ENCODE results near the gene CADPS.

The CADPS gene

GRCh38 chr3:62548528-62549205 lies 326.5 kb downstream of the CADPS start:
- DNase-seq, result no peak

DNA sequence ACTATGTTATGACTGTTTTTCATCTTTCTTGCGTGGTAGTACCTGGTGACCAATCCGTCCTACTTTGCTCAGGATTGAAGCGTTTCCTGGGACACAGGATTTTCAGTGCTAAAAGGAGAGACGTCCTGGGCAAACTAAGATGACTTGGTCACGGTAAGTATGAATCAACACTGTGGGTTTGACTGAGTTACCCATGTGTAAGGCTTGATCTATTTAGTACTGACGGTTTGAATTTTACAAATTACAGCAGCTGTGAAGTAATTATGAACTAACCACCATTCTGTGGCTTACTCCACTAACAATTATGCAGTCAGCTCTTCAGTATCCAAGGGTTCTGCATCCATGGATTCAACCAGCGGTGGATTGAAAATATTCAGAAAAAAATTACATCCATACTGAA lies 328.9 kb downstream of the CADPS start:
- no peak for DNase-seq

GRCh38 chr3:62542185-62542584 lies 333.0 kb downstream of the CADPS start:
- no peak for DNase-seq

DNA sequence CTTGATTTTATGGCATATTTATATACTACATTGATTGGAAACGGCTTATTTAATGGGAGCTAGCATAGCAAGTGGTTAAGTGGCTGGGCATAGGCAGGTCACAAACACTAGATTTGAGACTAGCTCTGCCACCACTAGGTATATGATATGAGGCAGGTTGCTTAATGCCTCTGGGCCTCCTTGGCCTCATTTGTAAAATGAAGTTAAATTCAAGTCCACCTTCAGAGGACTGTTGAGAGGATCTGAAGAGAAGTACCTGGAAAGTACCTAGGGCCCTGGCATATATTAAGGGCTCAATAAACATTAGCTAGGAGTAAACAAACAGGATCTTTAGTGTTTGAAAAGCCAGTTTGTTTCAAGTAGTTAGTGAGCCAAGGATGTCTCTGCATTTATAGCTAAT lies 335.5 kb downstream of the CADPS start:
- no peak for DNase-seq

DNA sequence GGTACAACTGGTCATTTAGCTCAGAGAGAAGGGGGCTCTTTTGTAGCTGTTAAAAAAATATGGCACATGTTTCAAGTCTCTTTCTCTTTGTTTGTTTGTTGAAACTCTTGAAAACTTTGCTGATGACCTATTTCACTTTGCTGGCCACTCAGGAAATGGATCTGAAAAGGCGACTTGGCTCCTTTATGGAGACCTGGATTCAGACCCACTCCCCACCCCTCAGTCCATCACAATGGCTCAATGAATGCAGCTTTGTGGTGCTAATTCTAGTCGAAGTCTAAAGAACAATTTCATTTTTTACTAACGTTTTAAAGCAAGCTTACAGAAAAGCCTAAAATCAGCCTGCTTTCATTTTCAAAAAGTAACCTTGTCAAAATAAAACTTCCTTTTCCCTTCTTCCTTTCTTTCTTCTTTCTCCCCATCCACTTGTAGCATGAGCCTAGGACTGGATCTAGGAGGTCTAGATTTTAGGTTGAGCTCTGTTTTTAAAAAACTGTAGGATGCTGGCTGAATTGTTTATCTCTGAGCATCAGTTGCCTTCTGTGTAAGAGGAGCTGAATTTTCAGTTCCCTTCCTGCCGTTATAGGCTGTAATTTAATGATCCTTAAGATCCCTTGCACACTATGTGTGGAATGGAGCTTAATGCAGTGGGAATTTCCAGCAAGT lies 336.4 kb downstream of the CADPS start:
- DNase-seq, result no peak

- DNase-seq, result no peak
Observed at GRCh38 chr3:62534326-62534725, 340.9 kb downstream of the CADPS start.

- DNase-seq, result no peak
Observed at GRCh38 chr3:62532796-62533195, 342.4 kb downstream of the CADPS start.

GRCh38 chr3:62531981-62532380 lies 343.2 kb downstream of the CADPS start:
- DNase-seq, result no peak

GRCh38 chr3:62531493-62531892 lies 343.7 kb downstream of the CADPS start:
- no peak for DNase-seq

DNA sequence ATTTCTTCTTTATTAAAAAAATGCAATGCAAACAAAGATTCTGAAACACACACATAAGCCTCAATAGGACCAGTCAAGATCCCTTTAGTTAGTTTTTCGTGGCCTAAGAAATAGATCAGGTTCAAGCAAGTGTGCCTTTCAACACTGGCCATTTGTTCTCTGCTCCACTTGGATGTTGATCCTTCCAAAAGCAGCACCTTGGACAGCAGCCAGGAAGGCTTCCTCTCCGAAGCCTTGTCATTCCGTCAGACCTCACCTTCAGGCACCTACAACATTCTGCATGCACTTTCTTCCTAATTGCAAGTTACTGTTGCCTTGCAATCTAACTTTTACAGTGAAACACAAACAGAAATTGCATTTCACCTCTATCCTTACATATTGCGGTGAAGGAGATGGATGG lies 346.0 kb downstream of the CADPS start:
- no peak for DNase-seq

DNA sequence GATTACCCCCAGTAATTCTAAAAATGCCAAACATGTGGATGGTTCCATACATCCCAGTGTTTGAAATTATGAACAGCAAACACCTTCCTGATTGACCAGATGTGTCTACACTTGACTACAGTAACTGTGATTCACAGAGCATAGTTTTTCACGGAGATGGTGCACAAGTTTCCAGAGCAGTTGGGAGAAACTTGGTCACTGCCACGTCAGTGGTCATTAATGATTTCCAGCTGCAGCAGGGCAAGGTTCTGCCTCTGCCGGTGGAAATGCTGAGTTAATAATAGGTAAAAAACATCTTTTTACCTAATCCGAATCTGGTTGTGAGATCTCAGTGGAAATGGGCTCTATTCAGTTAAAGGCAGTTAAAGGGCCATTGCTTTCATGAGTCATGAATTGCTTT lies 347.7 kb downstream of the CADPS start:
- DNase-seq, result no peak

DNA sequence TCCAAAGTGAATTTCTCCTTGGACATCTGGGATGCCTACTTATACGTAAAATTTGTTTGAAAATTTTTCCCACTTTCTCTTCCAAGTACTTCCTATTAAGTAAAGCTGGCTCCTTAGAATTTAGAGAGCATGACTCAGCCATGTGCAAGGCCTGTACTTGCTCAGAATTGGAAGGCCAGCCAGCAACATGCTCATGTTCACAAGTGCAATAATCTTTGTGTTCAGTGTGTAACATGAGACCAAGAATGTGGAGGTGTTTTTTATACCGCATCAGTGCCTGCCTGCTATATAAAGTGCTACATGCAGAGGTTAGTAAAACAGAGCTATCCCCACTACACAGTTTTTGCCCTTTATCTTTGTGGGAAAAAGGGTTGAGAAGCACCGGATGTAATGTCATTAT lies 349.9 kb downstream of the CADPS start:
- DNase-seq, result no peak

- no peak for DNase-seq
Observed at GRCh38 chr3:62523672-62524071, 351.5 kb downstream of the CADPS start.

DNA sequence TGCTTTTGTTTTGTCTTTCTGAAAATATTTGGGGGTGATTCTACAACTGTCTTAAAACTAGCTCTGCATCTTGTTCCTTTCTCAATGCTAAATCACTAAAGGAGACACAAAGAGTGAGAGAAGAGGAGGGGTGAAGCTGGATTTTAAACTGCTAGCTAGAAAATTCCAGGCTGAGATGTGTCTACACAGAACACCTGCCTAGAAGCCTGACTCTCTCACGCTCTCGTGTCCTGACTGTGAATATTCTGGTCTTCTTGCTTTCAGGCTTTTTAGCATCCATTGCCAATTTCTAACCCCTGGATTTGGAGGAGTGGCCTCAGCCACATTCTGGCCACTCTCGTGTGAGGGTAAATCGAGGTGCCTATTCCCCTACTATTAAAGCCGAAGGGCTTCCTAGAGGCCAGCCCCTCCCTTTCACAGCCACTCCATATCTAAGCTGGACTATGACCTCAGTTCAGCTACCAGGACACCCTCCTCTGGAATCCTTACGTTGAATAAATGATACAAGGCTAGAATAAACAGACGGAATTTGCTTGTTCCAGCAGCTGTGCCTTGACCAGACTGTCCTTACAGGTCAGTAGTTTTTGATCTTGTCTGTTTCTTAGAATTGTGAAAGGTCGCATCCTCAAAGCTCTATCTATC lies 353.6 kb downstream of the CADPS start:
- DNase-seq, result no peak

- DNase-seq, result peak; percentile 27
Observed at GRCh38 chr3:62503516-62503915, 371.7 kb downstream of the CADPS start.

- no peak for DNase-seq
Observed at GRCh38 chr3:62502315-62503300, 372.6 kb downstream of the CADPS start.

GRCh38 chr3:62501289-62501668 lies 373.9 kb downstream of the CADPS start:
- DNase-seq, result no peak

DNA sequence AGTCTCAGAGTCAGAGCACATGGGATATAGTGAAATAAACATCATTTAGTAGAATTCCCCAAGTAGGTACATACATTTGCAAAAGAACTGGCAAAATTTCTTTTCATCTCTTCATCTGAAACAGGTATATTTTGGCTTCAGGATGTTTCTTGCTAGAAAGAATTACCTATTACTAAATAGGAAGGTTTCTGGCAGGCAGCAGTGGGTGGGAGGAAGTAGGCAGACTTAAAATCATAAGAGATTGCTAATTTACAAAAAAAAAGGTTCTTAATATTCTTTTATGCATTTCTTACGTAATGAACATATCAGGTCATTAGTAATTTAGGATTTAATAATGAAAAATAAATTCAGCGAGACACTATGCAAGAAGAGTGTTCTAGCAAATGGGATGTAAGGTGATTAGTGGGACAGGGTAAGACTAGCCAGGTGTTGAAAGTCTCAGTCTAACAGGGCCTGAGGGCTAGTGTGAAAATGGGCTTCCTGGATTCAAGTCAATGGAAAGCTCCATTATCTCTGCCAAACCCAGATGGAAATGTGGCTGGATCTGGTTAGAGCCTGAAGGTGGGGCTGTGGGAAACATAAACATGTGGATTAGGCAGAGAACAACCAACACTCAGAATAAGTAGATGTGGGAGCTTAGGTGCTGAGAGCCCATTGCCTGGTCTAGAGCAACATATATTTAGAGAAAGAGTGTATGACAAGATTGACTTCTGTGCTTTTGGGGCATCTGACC lies 374.5 kb downstream of the CADPS start:
- DNase-seq, result no peak

DNA sequence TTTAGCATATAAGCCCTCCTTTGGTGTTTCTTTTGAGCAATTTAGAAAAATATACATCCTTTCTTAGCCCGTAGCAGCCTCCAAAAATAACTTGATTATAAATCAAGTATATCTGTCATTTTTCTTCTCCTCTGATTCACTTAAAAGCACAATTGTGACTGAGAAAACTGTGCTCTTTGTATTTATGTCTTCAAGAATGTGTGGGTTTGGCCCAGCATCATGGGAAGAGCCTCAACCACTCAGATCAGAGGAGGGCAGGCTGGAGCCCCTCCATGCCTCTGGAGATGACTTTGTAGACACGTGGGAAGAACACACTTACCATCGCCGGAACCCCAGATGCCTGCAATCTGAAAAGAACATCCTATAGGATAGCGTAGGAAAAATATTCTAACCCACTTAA lies 378.1 kb downstream of the CADPS start:
- no peak for DNase-seq

DNA sequence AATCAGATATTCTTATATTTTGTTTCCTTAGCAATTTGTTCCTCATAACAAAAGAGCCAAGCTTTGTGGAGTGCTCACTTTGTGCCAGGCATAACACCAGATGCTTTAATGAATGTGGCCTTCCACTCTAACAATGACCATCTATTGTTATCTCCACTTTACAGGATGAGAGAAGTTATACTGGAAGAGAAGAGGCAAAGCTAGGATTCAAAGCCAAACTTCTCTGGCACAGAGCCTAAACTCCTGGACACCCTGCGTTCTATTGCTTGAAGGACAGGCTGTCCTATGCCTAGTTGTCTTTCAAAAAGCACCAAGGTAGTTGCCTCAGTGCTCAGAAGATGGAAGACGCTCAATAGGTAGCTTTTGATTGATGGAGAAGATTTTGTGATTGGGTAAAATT lies 378.7 kb downstream of the CADPS start:
- no peak for DNase-seq

DNA sequence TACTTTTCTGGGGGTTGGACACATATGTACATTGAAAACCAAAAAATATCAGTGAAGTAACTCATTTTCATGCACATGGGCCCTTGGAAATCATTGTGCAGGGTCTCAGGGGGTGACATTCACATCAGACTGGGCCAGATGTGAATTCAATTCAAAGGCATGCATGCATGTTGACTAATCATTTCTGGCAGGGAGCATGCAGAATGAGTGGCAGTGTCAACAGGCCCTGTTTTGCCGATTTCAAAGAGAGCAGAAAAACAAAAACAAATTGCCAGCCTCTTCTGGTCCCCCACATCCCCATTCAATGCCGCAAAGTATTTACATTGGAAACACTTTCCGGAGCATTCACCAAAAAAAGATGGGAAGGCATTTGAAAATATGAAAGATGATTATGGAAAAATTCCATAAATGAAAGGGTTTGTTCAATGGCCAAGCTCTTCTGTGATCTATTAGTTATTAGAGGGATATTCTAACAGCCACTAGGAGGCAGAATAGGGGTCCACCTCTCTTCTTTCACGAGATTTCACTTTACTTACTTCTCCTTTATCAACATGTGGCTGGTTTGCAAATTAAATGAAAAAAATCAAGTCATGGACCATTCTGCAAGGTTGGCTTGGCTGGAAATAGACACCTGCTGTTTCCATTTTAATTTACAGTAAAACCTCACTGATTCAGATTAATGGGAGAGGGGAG lies 382.0 kb downstream of the CADPS start:
- DNase-seq, result no peak

- DNase-seq, result no peak
Observed at GRCh38 chr3:62482961-62483360, 392.3 kb downstream of the CADPS start.

Measured in NCI-H748 treated with DMSO at 0.1 percent for 48 hours (cell line).